Epithelial cell of proximal tubule (primary cell): ENCODE results near the gene INSL4. TPM values are rescaled to one million over a fixed set of nuclear protein-coding genes. Genes with fewer than 3 reads are reported as not detected.

Source experiments
- DNase-seq: peaks from one replicate; pipeline ENCODE4 v3.0.0-alpha.2; 2011; ENCODE audit warnings: low read depth
- H3K4me3 ChIP-seq: 2 replicates; pipeline ENCODE4 v1.5.1; 2011; ENCODE audit warnings: low read depth, mild to moderate bottlenecking, low read length
- CTCF ChIP-seq: conservative IDR thresholded peaks from 2 replicates; pipeline ENCODE4 v1.5.1; 2012; ENCODE audit warnings: low read depth, mild to moderate bottlenecking, low read length
- total RNA-seq: library from RNA; depleted of rRNA; stranded (reverse); fragments of >200 nt; gene quantifications from 2 replicates; pipeline ENCODE4 v1.2.3, GENCODE V29; 2015

Gene INSL4
- total RNA-seq: not detected in 2 replicates

DNA sequence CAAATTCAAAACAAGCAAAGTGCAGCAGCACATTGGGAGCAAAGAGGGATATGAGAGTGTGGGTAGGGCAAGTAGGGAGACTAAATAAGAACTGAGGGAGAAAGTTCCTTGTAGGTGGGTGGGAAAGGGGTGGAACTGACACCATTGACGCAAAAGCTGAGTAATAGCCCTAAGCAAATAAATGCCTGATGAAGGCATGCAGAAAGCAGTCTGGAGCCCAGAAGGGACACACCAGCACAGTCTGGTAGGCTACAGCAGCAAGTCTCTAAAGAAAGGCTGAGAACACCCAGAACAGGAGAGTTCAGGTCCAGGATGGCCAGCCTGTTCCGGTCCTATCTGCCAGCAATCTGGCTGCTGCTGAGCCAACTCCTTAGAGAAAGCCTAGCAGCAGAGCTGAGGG lies at the start of gene INSL4:
Gene INSL4 (plus strand): TSS at position 208 of the 400 bp plus-strand sequence. CDS start 105 bp downstream, at position 313.
- no peak for DNase-seq
- H3K4me3 ChIP-seq: no peak within 1 kb of the TSS
- no peak for TF ChIP-seq CTCF

GRCh38 chr9:5184776-5185175 lies 46.4 kb upstream of the INSL4 start:
- no peak overlapping the region for H3K4me3 ChIP-seq
- TF ChIP-seq CTCF: no peak
- no peak for DNase-seq

DNA sequence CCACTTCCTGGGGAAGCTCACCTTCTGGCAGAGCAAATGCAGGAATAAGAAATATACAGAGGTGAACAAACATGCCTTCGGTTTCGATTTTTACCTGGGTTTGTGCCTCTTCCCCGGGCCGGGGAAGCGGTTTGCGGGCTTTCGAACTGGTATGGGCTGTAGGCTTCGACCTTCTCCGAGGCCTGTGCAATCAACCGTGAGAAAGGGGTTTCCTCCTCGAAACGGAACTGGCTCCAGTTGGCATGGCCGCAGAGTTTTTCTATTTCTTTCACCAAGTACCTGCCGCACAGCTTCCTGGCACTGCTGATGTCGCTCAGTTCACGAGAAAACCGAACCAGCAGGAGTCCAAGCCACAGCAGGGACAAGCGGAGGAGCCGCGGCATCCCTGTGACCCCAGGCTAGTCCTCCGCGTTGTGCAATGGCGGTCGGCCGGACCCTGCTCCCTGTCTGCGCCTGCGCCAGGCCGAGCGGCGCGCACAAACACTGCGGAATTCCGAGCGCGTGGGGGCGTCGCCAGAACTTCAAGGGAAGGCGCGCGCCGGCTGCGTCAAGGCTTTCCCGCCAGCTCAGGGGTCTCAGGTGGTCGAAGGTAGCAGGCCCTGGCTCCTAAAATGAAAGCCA lies 45.9 kb upstream of the INSL4 start, which contains the start of gene INSL6:
Gene INSL6 (minus strand): TSS at position 420 of the 621 bp plus-strand sequence. CDS start 37 bp downstream, at position 383.
- no peak for TF ChIP-seq CTCF
- DNase-seq: no peak
- no peak within 1 kb of the TSS for H3K4me3 ChIP-seq

- peak; percentile 92 for TF ChIP-seq CTCF
- DNase-seq: peak; percentile 15
- H3K4me3 ChIP-seq: no peak overlapping the region
Observed at GRCh38 chr9:5186416-5187169, 44.6 kb upstream of the INSL4 start.

DNA sequence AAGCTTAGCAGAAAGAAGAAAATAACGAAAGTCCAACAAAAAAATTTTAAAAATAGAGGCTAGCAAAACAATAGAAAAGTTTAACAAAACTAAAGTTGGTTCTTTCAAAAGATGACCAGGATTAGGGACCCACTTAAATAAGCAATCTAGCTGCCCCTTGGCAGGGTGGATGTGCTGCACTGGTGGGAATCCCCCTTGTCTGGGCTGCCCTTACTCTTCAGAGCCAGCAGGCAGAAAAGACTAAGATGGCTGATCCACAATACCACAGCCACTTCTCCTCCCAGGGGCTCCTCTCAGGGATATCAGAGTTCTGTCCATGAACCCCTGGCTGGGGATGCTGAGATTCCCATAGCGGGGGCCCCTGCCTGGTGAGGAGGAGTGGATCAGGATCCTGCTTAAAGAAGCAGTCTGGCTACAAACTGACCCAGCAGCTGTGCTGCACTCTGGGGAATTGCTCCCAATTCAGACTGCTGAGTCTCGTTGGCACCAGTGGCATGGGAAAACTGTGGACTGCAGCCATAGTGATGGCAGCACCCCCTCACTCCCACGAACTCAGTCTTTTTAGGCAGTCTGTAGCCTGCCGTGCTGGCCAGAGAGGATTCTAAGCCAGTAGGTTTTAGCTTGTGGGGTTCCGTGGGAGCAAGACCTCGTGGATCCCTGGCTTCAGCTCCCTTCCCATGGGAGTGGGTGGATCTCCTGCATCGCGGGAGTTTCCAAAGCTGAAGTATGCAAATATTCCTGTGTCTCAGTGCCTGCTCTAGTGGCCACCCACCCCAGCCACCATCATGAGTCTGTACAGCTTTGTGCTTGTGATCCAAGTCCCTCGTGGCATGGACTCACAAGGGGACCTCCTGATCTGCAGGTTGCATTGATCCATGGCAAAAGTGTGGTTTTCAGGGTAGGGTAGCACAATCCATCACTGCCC lies 42.9 kb upstream of the INSL4 start:
- no peak for DNase-seq
- no peak for TF ChIP-seq CTCF
- no peak overlapping the region for H3K4me3 ChIP-seq

DNA sequence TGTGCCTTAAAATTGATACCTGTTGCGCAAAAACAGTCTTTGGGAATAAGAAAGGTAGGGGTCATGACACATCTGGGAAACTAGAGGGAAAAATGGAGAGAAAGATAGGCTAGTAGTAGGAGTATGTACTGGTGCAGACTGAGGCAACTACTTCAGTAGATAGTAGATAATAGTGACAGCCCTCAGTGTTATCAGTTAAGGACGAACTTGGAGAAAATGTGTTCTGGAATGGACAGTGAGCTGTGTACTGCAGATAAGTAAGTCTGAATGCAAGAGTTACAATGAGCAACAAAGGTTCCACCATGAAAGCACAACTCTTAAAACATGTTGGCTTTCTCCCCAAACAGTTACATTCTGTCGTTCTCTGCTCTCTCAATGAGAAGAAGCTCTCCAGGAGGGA lies 39.2 kb upstream of the INSL4 start:
- DNase-seq: no peak
- TF ChIP-seq CTCF: no peak
- H3K4me3 ChIP-seq: no peak overlapping the region
